ENCODE results near the gene XAB2. TPM values are rescaled to one million over a fixed set of nuclear protein-coding genes. Genes with fewer than 3 reads are reported as not detected.

Gene XAB2
- total and polyA plus RNA-seq, 4 donors: 34.1 to 48.3 (median 39.3) TPM

DNA sequence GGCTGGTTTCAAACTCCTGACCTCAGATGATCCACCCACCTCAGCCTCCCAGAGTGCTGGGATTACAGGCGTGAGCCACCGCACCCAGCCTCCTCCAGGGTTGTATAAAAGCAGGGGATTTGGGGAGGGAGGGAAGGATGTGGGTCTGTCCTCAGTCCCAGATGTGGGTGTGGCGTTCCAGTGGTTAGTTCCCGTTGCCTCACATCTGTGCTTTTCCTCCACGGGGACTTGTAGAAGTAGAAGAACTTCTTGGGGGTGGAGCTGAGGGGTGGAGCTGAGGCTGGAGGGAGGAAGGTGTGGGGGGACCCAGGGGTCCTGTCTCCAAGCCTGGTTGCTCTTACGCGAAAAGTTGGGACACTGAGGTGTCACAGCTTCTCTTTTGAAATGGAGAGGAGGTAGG is 47.0 kb upstream of the XAB2 start:
- ATAC-seq (ENCODE audit: insufficient read depth, low FRiP score): no peak
- Histone ChIP-seq H3K4me1 (ENCODE audit: control insufficient read depth in 5 of 5, insufficient read depth in 5 of 5, low read length in 5 of 5) (peaks cover 0 to 3% (median under 1%) of the 10 kb centered on the region in 5 donors), H3K4me3 (no peak overlapping the region), H3K27me3 (ENCODE audit: control insufficient read depth in 3 of 3, insufficient read depth in 3 of 3, low read length in 2 of 3) (peaks cover 6 to 18% (median 10%) of the 10 kb centered on the region in 3 donors), H3K9me3 (ENCODE audit: control insufficient read depth in 4 of 4, insufficient read depth in 3 of 4, low read length in 3 of 4) (peaks cover 0 to 2% (median 0%) of the 10 kb centered on the region in 4 donors), H3K27ac (ENCODE audit: low read depth in 1 of 2, low read length in 1 of 2) (peak overlapping the region in 1 of 2 donors; percentile 10), H3K9ac (ENCODE audit: insufficient read depth in 1 of 2, low read length in 2 of 2) (no peak overlapping the region), H3K36me3 (ENCODE audit: control insufficient read depth in 4 of 4, insufficient read depth in 4 of 4, low read length in 4 of 4) (peaks cover 0 to 3% (median 0%) of the 10 kb centered on the region in 4 donors)
- TF ChIP-seq, protein P1, sequence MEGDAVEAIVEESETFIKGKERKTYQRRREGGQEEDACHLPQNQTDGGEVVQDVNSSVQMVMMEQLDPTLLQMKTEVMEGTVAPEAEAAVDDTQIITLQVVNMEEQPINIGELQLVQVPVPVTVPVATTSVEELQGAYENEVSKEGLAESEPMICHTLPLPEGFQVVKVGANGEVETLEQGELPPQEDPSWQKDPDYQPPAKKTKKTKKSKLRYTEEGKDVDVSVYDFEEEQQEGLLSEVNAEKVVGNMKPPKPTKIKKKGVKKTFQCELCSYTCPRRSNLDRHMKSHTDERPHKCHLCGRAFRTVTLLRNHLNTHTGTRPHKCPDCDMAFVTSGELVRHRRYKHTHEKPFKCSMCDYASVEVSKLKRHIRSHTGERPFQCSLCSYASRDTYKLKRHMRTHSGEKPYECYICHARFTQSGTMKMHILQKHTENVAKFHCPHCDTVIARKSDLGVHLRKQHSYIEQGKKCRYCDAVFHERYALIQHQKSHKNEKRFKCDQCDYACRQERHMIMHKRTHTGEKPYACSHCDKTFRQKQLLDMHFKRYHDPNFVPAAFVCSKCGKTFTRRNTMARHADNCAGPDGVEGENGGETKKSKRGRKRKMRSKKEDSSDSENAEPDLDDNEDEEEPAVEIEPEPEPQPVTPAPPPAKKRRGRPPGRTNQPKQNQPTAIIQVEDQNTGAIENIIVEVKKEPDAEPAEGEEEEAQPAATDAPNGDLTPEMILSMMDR (IDR thresholded peaks at IDR 0.05; ENCODE audit: control extremely low read depth, extremely low read depth): no peak
- WGBS, 2 donors: 11 to 18% methylated on average over 7 of the region's 7 CpGs
- no peak for DNase-seq

DNA sequence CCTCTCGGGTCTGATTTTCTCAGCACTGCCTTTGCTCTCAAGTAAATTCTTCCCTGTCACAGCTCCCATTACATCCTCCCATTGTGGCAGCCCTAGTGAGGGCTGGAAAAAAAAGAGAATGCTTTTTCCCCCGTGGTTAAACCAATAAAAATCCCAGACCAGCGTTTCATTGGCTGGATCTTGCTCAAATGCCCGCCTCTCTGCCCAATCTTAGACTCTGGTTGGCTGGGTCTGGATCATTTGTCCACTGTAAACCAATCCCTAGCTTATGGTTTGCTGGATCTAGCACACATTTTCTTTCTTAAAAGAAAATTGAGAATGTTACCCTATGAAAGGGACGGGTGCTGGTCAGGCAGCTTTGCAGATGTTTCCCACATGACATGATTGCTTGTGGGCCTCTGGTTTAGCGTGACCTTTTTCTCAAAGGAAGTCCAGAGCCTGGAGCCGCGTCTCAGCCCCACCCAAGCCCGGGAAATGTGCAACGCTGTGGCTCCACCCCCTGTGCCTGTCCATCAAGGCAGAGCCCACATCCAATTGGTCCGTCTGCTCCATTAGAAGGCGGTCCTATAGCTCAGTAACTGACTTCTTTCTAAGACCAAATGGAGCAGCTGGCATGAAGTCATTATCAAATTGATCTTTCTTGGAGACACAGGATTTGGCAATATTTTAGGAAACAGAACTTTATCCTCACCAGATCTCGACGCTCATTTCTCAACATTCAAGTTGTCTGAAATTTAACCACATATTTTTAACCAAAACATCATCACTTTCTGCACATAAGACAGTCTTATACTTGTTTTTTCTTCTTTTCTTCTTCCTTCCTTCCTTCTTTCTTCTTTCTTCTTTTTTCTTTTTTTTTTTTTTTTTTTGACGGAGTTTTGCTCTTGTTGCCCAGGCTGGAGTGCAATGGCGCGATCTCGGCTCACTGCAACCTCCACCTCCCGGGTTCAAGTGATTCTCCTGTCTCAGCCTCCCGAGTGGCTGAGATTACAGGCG is 45.0 kb upstream of the XAB2 start:
- Histone ChIP-seq H3K9me3 (ENCODE audit: control insufficient read depth in 4 of 4, insufficient read depth in 3 of 4, low read length in 3 of 4) (peaks cover 0 to 2% (median 0%) of the 10 kb centered on the region in 4 donors), H3K27me3 (ENCODE audit: control insufficient read depth in 3 of 3, insufficient read depth in 3 of 3, low read length in 2 of 3) (peaks cover 10 to 30% (median 14%) of the 10 kb centered on the region in 3 donors), H3K9ac (ENCODE audit: insufficient read depth in 1 of 2, low read length in 2 of 2) (no peak overlapping the region), H3K4me3 (no peak overlapping the region), H3K27ac (ENCODE audit: low read depth in 1 of 2, low read length in 1 of 2) (no peak overlapping the region), H3K4me1 (ENCODE audit: control insufficient read depth in 5 of 5, insufficient read depth in 5 of 5, low read length in 5 of 5) (peaks cover 0 to 4% (median 0%) of the 10 kb centered on the region in 5 donors), H3K36me3 (ENCODE audit: control insufficient read depth in 4 of 4, insufficient read depth in 4 of 4, low read length in 4 of 4) (no peaks in the 10 kb centered on the region)
- TF ChIP-seq, protein P1 (IDR thresholded peaks at IDR 0.05; ENCODE audit: control extremely low read depth, extremely low read depth): no peak
- peak; percentile 84 for ATAC-seq (ENCODE audit: insufficient read depth, low FRiP score)
- 35 to 52% methylated on average over 16 to 21 of the region's 21 CpGs for WGBS, 2 donors
- peak; percentile 36 to 51 (median 41) for DNase-seq

DNA sequence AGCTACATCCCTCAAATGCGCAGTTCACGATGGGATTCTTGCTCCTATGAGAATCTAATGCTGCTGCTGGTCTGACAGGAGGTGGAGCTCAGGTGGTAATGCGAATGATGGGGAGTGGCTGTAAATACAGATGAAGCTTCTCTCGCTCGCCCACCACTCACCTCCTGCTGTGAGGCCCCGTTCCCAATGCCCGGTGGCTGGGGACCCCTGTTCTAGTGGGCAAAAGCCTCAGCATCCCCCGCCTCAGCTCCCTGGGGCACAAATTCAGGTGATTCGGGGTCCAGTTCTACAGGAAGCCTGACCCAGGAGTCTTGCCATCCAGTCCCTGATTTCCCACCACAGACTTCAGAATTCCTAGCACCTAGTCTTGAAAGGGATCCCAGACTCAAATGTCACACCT is 43.2 kb upstream of the XAB2 start:
- H3K36me3 ChIP-seq (ENCODE audit: control insufficient read depth in 4 of 4, insufficient read depth in 4 of 4, low read length in 4 of 4): no peaks in the 10 kb centered on the region
- H3K27ac ChIP-seq (ENCODE audit: low read depth in 1 of 2, low read length in 1 of 2): no peak overlapping the region
- ATAC-seq (ENCODE audit: insufficient read depth, low FRiP score) (no peak), DNase-seq (no peak)
- H3K4me1 ChIP-seq (ENCODE audit: control insufficient read depth in 5 of 5, insufficient read depth in 5 of 5, low read length in 5 of 5): peaks cover 0 to 4% (median 0%) of the 10 kb centered on the region in 5 donors
- WGBS, 2 donors: 55 to 57% methylated on average over 9 of the region's 9 CpGs
- no peak overlapping the region for H3K4me3 ChIP-seq
- peaks cover 10 to 30% (median 11%) of the 10 kb centered on the region in 3 donors for H3K27me3 ChIP-seq (ENCODE audit: control insufficient read depth in 3 of 3, insufficient read depth in 3 of 3, low read length in 2 of 3)
- H3K9ac ChIP-seq (ENCODE audit: insufficient read depth in 1 of 2, low read length in 2 of 2): no peak overlapping the region
- peaks cover 0 to 2% (median 0%) of the 10 kb centered on the region in 4 donors for H3K9me3 ChIP-seq (ENCODE audit: control insufficient read depth in 4 of 4, insufficient read depth in 3 of 4, low read length in 3 of 4)
- TF ChIP-seq, protein P1 (IDR thresholded peaks at IDR 0.05; ENCODE audit: control extremely low read depth, extremely low read depth): no peak

Measured in lung (tissue), 12 donors.